Cerebellar cortex (tissue), 1 donor: ENCODE results near the gene NFE2.
"Not testable (repeated sequence)": the region's sequence is repeated elsewhere in the genome, so short reads cannot be mapped to it uniquely, and the experiment has no call there.

Experiments used
- DNase-seq: peaks from one replicate; pipeline ENCODE4 v3.0.0-alpha.2; 2015; ENCODE audit warnings: low spot score

Gene NFE2

DNA sequence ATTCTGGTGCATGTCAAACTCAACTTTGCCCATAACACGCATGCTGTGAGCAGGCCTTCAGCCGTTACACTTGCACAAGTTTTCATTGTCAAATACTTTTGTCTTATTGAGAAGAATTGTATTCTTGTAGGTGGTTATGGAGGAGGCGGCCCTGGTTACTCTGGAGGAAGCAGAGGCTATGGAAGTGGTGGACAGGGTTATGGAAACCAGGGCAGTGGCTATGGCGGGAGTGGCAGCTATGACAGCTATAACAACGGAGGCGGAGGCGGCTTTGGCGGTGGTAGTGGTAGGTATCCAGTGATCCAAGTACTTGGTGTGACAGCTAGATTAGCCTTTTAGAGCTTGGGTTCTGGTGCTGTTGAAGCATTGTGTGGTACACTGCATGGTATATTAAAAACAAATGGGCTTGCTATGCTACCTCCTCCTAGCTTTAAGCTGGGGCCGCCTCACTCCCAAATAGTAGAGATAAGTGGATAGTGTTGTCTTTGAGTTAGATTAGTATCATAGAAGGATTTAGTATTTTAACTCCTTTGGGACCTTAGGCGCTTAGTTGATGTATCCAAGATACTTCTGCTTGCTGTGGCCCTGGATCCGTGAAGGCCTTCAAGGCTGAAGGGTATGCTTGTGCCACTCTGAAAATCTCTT lies 17.7 kb downstream of the NFE2 start:
- no peak for DNase-seq

DNA sequence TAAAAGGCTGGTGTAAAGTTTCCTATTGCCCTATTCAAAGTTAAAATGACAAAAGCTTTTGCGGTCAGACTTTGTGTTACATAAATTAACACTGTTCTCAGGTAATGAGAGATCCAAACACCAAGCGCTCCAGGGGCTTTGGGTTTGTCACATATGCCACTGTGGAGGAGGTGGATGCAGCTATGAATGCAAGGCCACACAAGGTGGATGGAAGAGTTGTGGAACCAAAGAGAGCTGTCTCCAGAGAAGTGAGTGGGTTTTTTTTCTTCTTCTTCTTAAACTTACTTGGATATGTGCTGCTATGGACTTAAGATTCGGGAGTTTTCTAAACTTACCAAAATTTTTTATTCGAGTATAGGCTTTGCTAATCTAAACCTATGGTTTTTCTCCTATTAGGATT lies 19.1 kb downstream of the NFE2 start:
- DNase-seq: not testable (repeated sequence)

DNA sequence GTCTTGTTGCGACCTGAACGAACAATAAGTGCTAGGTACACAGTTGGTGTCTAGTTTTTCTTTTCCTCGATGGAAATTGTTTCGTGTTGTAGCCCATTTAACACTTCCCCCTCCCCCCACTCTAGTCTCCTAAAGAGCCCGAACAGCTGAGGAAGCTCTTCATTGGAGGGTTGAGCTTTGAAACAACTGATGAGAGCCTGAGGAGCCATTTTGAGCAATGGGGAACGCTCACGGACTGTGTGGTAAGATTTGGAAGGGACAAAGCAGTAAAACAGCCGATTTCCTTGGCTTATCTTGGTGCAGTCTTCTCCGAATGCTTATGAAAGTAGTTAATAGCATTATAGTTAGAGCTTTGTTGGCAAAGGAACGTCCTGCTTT lies 19.6 kb downstream of the NFE2 start:
- not testable (repeated sequence) for DNase-seq

DNA sequence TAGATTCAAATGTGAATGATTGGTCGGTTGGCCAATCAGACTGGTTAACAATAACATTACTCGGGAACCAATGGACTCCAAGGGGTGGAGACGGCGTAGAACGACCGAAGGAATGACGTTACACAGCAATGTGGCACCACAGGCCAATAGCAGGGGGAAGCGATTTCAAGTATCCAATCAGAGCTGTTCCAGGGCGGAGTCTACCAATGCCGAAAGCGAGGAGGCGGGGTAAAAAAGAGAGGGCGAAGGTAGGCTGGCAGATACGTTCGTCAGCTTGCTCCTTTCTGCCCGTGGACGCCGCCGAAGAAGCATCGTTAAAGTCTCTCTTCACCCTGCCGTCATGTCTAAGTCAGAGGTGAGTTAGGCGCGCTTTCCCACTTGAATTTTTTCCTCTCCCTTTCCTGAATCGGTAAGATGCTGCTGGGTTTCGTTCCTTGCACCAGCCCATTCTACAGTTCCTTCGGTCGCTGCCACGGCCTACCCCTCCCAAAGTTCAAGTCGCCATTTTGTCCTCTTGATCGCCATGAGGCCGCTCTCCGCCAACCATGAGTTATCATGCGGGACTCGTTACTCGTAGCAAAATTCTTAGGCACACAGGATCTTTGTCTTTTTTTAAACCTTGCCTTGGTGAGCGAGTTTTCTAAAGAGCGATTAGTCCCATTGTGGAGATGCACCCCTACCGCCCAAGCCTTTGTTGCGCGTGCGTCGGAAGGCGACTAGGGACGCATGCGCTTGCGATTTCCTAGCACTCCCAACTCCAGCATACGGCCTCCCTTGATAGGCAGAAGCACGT lies 20.2 kb downstream of the NFE2 start, which contains the start of gene HNRNPA1:
HNRNPA1 (plus strand) TSS at position 259 of the 793 bp plus-strand sequence; CDS start at position 341, 82 bp downstream.
- peak; percentile 100 for DNase-seq

DNA sequence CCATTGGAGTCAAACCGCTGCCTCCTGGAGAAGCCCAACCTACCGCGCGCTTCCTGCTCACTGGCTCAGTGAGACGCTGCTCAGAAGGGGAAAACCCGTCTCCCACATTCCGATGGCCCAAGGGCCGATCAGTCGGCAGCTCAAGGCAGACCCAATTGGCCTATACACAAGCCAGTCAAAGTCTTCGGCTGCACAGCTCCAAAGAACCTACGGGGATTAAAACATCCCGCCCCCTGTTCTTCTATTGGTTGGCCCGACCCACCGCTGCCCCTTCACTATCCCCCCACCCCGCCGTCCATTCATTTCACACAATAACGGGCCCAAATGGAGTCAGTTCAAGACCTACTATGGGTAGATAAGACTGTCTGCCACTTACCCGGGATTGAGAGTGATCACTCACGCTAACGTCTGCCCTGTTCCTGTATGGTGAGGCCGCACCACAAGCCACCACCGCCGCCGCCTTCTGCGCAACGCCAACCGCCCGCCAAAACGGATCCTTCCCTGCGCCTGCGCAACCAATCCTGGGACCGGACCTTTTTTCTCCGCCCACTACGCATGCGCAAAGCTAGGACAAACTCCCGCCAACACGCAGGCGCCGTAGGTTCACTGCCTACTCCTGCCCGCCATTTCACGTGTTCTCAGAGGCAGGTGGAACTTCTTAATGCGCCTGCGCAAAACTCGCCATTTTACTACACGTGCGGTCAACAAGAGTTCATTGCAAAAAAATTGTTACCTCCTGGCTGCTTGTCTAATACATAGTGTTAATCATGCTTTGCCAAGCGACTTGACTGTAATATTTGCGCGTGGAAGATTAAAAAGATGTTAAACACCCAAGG lies 21.0 kb downstream of the NFE2 start, which contains the start of gene CBX5:
CBX5 (minus strand) TSS at position 491 of the 836 bp plus-strand sequence. CDS start 22,472 bp downstream, outside the sequence.
- DNase-seq: peak; percentile 100

DNA sequence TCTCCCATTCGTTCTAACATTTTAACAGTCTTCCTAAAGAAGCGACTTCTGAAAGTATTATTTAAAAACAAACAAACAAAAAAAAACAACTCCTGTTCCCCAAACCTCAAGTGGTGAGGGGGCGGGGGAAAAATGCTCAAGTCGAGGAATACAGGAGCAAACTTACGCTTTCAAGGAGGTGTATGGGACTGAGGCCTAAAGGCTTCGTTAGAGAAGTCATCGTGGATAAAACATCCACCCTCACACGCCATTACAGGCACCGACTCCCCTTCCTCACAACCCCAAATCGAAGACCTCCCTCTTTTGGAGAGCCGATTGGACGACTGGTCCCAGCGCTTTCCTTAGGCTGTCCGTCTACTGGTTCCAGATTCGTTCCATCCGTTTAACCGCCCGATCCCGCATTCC lies 21.6 kb downstream of the NFE2 start:
- no peak for DNase-seq

DNA sequence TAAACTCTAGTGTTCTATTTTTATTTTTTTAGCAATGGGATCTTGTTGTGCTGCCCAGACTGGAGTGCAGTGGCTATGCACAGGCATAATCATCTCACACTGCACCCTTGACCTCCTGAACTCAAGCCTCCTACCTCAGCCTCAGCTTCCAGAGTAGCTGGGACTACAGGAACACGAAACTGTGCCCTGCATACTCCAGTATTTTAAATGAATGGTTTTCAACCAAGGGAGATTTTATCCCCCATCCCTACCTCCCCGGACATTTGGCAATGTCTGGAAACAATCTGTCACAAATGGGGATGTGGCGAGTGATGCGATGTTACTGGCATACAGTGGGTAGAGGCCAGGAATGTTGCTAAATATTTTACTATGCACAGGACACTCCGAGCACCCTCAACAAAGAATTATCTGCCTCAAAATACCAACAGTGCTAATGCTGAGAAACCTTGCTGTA lies 23.0 kb downstream of the NFE2 start:
- DNase-seq: peak; percentile 55

DNA sequence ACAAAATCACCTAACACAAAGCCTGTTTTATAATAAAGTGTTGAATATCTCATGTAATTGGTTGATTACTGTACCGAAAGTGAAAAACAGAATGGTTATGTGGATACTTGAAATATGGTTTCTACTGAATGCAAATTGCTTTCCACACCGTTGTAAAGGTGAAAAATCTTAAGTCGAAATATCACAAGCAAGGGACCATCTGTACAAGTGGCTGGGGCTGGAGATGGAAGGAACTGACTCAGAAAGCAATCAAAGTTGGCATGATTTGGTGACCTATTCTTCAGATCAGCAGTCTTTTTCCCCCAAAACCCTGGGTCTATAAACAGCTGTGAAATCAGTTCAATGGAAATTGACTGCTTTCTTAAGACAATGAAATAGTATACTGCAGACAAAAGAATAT lies 24.4 kb downstream of the NFE2 start:
- no peak for DNase-seq

DNA sequence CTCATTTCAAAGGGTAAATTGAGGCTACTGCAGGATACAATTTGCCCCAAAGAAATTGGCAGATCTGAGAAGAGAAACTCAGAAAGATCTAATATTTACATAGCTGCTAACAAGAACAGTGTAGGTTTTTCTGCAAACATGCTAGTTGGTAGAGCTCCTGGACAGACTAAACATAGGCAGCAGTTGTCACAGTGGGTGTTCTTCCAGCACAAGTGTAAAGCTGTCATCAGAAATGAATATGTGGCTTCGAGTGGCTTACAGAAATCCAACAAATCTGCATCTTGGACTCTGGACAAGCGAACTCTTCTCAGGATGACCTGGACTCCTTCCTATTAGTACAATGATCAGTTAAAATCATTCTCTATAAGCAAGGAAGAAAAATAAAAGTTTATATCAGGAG lies 26.8 kb downstream of the NFE2 start:
- peak; percentile 95 for DNase-seq

DNA sequence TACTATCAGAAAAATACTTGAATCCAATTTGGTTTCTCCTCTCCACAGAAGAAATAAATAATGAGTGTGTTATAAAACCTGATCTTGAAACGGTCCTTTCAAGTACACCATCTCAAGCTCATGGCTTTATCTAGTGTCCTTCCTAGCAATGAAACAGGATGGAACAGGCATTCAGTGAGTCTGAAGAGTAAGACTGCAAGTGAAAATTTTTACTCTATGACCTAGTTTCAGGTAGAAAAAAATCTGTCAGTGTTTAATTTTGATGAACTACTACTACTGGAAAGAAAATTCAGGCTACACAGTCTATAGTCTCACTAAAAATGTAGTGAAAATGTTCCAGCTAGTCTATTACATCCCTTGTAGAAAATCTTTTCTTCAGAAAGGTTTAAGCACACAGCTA lies 28.6 kb downstream of the NFE2 start:
- DNase-seq: no peak

DNA sequence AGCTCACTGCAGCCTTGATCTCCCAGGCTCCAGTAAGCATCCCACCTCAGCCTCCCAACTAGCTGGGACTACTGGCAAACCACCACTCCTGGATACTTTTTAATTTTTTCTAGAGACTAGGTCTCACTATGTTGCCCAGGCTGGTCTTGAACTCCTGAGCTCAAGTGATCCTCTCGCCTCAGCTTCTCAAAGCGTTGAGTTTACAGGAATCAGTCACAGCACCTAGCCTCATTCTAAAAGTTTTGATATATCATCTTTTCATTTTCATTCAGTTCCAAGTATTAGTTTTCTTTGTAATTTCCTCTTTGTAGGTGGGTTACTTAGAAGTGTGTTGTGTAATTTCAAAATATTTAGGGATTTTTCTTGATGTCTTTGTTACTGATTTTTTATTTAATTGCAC lies 30.5 kb downstream of the NFE2 start:
- DNase-seq: no peak

DNA sequence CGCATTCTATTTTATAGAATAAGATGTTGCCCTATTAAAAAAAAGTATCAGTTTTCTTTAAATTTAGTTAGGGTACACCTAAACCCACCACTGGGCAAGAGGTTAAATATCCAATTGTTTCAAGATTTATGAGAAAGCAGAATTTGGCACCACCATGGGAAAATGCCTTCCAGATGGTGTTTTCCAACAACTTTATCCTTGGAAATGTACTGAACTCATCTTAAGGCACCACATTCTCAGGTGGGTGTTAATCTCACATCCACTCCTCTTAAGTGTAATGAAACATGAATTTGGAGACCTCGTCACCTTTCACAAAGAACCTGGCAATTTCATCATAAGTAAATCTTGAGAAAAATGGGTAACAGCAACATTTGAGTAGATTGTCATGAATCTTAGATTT lies 34.0 kb downstream of the NFE2 start:
- DNase-seq: no peak

DNA sequence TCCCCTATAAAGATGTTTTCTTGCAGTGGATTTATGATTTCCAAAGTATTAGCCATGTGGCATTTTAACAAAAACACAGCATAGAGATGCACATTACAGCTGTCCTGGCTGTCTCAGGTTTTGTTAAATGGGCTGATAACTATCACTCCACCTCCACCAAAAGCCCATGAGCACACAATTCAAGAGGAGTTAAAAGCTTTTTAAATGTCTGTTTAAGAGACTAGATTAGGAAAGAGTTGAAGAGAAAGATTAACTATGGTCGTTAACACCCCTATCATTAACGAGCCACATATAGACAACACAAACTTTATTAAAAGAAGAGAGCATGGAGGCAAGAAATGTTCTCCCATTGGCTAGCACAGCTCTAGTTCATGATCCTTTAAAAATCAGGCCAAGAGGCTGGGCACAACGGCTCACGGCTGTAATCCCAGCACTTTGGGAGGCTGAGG lies 35.4 kb downstream of the NFE2 start:
- no peak for DNase-seq

DNA sequence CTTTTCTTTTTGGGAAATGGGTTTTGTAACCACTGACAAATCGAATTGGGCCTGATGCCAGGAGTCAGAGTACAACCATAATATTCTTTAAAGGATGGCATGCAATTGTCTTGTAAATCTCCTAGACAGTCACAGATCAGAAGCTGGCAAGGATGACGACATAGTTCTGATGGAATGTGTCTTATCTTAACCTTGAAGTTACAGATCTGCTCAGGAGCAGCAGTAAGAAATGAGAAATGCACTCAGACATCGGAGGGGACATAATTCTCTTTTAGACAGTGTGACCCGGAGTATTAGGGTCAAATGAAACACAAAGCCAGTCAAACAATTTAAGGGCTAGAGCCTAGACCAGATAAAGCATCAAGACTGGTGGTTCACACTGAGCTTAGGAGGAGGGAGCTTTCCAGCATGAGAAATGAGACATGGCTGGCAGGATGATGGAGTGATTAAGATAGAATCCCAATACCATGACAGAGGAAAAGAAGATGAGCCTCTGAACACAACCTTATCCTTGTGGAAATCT lies 38.4 kb downstream of the NFE2 start:
- peak; percentile 82 for DNase-seq

DNA sequence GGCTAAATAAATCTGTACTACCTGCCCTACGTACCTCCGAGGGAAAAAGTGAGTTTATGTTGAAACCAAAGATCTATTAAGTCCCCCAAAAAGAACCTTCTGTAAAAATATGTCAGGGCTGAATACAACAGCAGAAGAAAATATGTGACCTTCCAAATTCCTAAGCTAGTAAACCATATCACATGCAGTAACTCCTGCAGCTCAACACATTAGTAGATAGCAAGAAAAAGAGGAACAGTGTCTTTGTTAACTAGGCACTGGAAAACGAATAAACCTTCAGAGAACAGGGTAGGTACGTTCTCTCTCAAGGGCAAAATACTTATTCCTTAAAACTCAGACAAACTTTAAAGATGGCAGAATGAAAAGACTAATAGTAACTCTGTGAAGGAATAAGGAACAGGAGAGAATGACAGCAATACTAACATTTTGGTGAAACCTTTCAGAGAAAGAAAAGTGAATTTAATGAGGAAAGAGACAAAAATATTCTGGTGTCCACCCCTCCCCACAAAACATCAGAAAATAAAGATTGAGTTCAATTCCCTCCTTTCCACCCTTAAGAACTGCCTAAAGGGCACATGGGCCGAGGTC lies 38.9 kb downstream of the NFE2 start:
- DNase-seq: peak; percentile 67

DNA sequence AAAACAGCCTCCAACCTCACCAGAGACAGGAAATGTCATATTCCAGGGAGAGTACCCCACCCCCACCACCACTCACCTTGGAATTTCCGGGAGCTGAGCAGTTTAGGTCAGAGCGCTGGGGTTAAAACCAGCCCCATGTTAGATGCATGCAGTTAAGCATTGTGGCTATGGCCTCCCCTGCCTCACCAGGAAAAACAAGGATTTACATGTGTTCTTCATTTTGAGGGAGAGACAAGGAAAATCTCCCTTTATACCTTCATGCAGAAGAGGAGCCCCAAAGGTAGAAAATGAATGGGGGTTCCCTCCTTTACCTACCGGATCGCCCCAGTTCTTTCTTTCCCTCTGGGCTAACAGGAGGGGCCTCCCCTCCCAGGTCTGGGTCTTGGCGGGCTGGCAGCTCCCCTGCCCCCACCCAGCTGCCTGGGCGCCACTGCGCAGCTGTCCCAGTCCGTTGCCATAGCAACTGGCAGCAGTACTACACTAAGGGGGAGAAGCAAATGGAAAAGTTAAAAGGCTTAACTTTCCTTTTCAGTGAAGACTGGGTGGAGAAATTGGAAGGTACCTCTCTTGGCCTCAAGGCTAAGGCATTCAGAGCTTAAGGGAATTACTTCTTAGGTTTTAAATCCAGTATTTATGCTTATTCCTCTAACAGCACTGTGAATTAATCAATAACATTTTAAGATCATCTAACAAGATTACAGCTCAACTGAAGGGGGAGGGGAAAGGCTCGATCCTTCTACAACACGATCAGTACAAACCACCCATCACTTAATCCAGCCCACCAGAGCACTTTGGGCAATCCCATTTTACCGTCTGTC lies 41.4 kb downstream of the NFE2 start:
- DNase-seq: peak; percentile 94

DNA sequence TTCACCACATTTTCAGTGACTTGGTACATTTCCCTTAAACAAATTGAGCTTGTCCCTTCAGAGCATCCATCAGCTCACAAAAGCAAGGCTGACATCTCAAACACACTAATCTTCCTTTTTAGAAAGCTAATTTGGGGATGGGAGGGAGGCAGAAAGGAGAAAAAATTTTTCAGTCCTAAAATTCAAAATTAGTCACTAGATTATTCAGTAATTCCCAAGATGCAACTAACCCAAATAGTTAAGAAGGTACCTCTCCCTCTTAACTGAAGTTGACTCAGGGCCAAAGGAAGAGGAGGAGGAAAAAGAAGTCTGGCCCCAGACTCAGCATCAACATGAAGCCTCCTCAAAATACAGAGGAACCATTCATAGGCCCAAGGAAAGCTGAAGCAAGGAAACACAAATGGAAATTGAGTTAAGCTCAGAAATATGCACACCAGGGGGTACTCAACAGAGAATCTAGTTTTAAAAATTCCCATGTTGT lies 42.6 kb downstream of the NFE2 start:
- peak; percentile 85 for DNase-seq

DNA sequence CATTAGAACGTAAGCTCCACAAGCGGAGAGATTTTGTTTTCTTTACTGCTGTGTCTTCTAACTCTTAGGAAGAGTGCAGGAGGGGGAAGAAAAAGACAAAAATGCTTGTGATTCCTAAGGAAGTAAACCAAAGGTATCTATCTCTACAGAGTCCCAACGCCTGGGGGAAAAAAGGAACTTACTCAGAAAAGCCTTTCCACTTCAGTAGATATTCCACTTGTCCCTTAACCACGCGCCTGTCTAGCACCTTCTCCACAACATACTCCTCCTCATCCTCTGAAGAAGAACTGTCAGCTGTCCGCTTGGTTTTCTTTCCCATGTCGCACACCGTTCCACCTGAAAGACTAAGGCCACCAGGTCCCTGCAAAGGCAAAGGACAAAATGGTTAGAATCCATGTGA lies 43.5 kb downstream of the NFE2 start:
- DNase-seq: no peak

DNA sequence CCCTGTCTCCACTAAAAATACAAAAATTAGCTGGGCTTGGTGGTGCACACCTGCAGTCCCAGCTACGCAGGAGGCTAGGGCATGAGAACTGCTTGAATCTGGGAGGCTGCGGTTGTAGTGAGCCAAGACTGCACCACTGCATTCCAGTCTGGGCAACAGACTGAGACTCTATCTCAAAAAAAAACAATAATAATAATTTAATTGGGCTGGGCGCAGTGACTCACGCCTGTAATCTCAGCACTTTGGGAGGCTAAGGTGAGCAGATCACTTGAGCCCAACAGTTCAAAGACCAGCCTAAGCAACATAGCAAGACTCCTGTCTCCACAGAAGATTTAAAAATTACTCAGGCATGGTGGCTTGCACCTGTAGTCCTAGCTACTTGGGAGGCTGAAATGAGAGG lies 47.6 kb downstream of the NFE2 start:
- DNase-seq: no peak

DNA sequence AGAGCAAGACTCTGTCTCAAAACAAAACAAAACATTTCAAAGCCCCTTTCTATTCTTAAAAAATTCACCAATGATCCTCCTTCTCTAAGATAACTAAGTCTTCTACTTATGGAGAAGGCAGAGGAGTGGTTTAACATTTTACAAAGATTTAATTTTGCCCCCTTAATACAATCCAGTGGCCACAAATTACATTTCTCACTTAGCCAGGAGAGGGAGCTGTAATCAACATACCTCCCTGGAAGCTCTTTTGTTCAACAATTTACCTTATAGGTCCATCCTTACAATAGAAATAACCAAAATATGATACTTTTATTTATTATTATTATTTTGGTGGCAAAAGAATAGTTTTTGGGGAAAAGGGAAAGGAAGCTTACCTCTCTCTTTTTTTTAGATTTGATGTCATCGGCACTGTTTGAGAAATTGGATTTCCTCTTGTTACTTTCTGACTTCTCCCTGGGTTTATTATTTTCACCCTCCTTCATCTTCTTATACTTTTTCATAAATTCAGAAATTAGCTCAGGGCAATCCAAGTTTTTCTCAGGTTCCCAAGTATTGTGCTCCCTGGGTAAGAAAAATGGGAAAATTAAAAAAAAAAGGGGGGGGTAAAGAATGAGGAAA lies 49.0 kb downstream of the NFE2 start:
- peak; percentile 60 for DNase-seq
